Stimulated activated CD8-positive, alpha-beta memory T cell treated with anti-CD3 and anti-CD28 coated beads, Interleukin-15, amount 100 ng/mL, for 1 hour (primary cell): ENCODE measurements around the gene EEF1AKMT3.
A peak's percentile ranks its signal among the peaks of the same experiment; 100 is the strongest.

ENCODE experiments used
- DNase-seq: peaks from one replicate; pipeline ENCODE4 v3.0.0-alpha.2; 2020; ENCODE audit warnings: low read depth

The EEF1AKMT3 gene

GRCh38 chr12:57783466-57783801 is 11.0 kb downstream of the EEF1AKMT3 start:
- DNase-seq: no peak

GRCh38 chr12:57783861-57784260 is 11.4 kb downstream of the EEF1AKMT3 start:
- DNase-seq: no peak

GRCh38 chr12:57793920-57794319 is 21.5 kb downstream of the EEF1AKMT3 start:
- no peak for DNase-seq

GRCh38 chr12:57795354-57795753 is 22.9 kb downstream of the EEF1AKMT3 start:
- no peak for DNase-seq

- DNase-seq: no peak
These were observed 24.6 kb downstream of the EEF1AKMT3 start for GRCh38 chr12:57796996-57797395.

- no peak for DNase-seq
These were observed 25.5 kb downstream of the EEF1AKMT3 start for GRCh38 chr12:57797933-57798332.

- DNase-seq: no peak
These were observed 28.6 kb downstream of the EEF1AKMT3 start for GRCh38 chr12:57800965-57801364.

- no peak for DNase-seq
These were observed 30.2 kb downstream of the EEF1AKMT3 start for GRCh38 chr12:57802607-57803006.

GRCh38 chr12:57803319-57803893 is 31.0 kb downstream of the EEF1AKMT3 start:
- DNase-seq: peak; percentile 8

GRCh38 chr12:57806677-57807076 is 34.3 kb downstream of the EEF1AKMT3 start:
- DNase-seq: no peak

- no peak for DNase-seq
These were observed 34.9 kb downstream of the EEF1AKMT3 start for GRCh38 chr12:57807285-57807684.

- DNase-seq: no peak
These were observed 35.9 kb downstream of the EEF1AKMT3 start for GRCh38 chr12:57808351-57808750.

- DNase-seq: no peak
These were observed 37.0 kb downstream of the EEF1AKMT3 start for GRCh38 chr12:57809425-57809824.

GRCh38 chr12:57810450-57810849 is 38.0 kb downstream of the EEF1AKMT3 start:
- no peak for DNase-seq

- no peak for DNase-seq
These were observed 38.8 kb downstream of the EEF1AKMT3 start for GRCh38 chr12:57811028-57811755.

GRCh38 chr12:57813111-57813970 is 40.9 kb downstream of the EEF1AKMT3 start:
- no peak for DNase-seq

GRCh38 chr12:57813971-57814772 is 41.8 kb downstream of the EEF1AKMT3 start:
- no peak for DNase-seq

- DNase-seq: peak; percentile 13
These were observed 43.0 kb downstream of the EEF1AKMT3 start for GRCh38 chr12:57815177-57816000.

- DNase-seq: no peak
These were observed 43.8 kb downstream of the EEF1AKMT3 start for GRCh38 chr12:57816001-57816854.

- no peak for DNase-seq
These were observed 44.4 kb downstream of the EEF1AKMT3 start for GRCh38 chr12:57816855-57817151.
